HG03159 (cell line): ENCODE results near the gene CYP2B6.
"Not testable (repeated sequence)": the region's sequence is repeated elsewhere in the genome, so short reads cannot be mapped to it uniquely, and the experiment has no call there.

ENCODE experiments used
- ATAC-seq: cut with Tn5 transposase; IDR thresholded peaks from one replicate; pipeline ENCODE4 v1.9.1; 2021; ENCODE audit warnings: mild to moderate bottlenecking, moderate library complexity; ENCODE audit not compliant: unreplicated experiment

Gene CYP2B6

GRCh38 chr19:40980743-40981442 is 10.2 kb upstream of the CYP2B6 start:
- not testable (repeated sequence) for ATAC-seq

- ATAC-seq = no peak
These were observed 9.5 kb upstream of the CYP2B6 start for GRCh38 chr19:40981591-40981990.

- ATAC-seq = no peak
These were observed 8.4 kb upstream of the CYP2B6 start for GRCh38 chr19:40982594-40983101.

- no peak for ATAC-seq
These were observed 1.6 kb upstream of the CYP2B6 start for GRCh38 chr19:40989453-40989852.

GRCh38 chr19:40995355-40995754 is 4.3 kb downstream of the CYP2B6 start:
- no peak for ATAC-seq

GRCh38 chr19:40999018-40999417 is 7.9 kb downstream of the CYP2B6 start:
- ATAC-seq = not testable (repeated sequence)

GRCh38 chr19:41000310-41000737 is 9.2 kb downstream of the CYP2B6 start:
- no peak for ATAC-seq

- ATAC-seq = no peak
These were observed 10.3 kb downstream of the CYP2B6 start for GRCh38 chr19:41001243-41001971.

- ATAC-seq = not testable (repeated sequence)
These were observed 12.6 kb downstream of the CYP2B6 start for GRCh38 chr19:41003656-41004055.

GRCh38 chr19:41009700-41010235 is 18.7 kb downstream of the CYP2B6 start:
- no peak for ATAC-seq

GRCh38 chr19:41013359-41013758 is 22.3 kb downstream of the CYP2B6 start:
- no peak for ATAC-seq

GRCh38 chr19:41014643-41015042 is 23.6 kb downstream of the CYP2B6 start:
- no peak for ATAC-seq

GRCh38 chr19:41016488-41017071 is 25.5 kb downstream of the CYP2B6 start:
- no peak for ATAC-seq

GRCh38 chr19:41018736-41019290 is 27.7 kb downstream of the CYP2B6 start:
- no peak for ATAC-seq

- ATAC-seq = no peak
These were observed 28.3 kb downstream of the CYP2B6 start for GRCh38 chr19:41019346-41019745.

- ATAC-seq = no peak
These were observed 32.1 kb downstream of the CYP2B6 start for GRCh38 chr19:41023193-41023592.

- ATAC-seq = no peak
These were observed 34.3 kb downstream of the CYP2B6 start for GRCh38 chr19:41025411-41025810.

- no peak for ATAC-seq
These were observed 34.8 kb downstream of the CYP2B6 start for GRCh38 chr19:41025871-41026270.

- no peak for ATAC-seq
These were observed 36.3 kb downstream of the CYP2B6 start for GRCh38 chr19:41027273-41027967.
